Measurements from ENCODE around the gene SNRPD1. TPM values are rescaled to one million over a fixed set of nuclear protein-coding genes. Genes with fewer than 3 reads are reported as not detected.

SNRPD1 gene
- polyA plus RNA-seq, 4 donors = 148 to 185 (median 167) TPM

Other genes starting within 250 kb of the SNRPD1 start
- gene ESCO1, start 11.6 kb upstream of the SNRPD1 start, polyA plus RNA-seq (ENCODE audit: insufficient read length in 4 of 4) = 10 to 100 TPM; 26.8 to 32.9 (median 31.1) TPM
- 10 to 100 TPM; 21.9 to 25.3 (median 23.2) TPM for gene ABHD3, start 92.5 kb downstream of the SNRPD1 start, polyA plus RNA-seq (ENCODE audit: insufficient read length in 4 of 4)
- 10 to 100 TPM; 59.3 to 73.3 (median 68.4) TPM for gene MIB1, start 128.5 kb downstream of the SNRPD1 start, polyA plus RNA-seq (ENCODE audit: insufficient read length in 4 of 4)